CD1c-positive myeloid dendritic cell (primary cell): ENCODE measurements around the gene CEP55.

Experiments
- DNase-seq: peaks from one replicate; pipeline ENCODE4 v3.0.0-alpha.2; 2016; ENCODE audit errors: extremely low spot score

Gene CEP55

GRCh38 chr10:93469454-93469853 lies 27.0 kb upstream of the CEP55 start:
- no peak for DNase-seq

GRCh38 chr10:93471110-93471651 lies 25.2 kb upstream of the CEP55 start:
- DNase-seq, result peak; percentile 57

- no peak for DNase-seq
These were observed 23.3 kb upstream of the CEP55 start for GRCh38 chr10:93473161-93473560.

GRCh38 chr10:93473804-93474472 lies 22.5 kb upstream of the CEP55 start:
- no peak for DNase-seq

- no peak for DNase-seq
These were observed 21.2 kb upstream of the CEP55 start for GRCh38 chr10:93475227-93475626.

GRCh38 chr10:93475871-93476270 lies 20.5 kb upstream of the CEP55 start:
- peak; percentile 53 for DNase-seq

GRCh38 chr10:93476756-93477155 lies 19.7 kb upstream of the CEP55 start:
- no peak for DNase-seq

GRCh38 chr10:93478873-93479272 lies 17.5 kb upstream of the CEP55 start:
- no peak for DNase-seq

GRCh38 chr10:93481637-93482144 lies 14.7 kb upstream of the CEP55 start:
- DNase-seq, result peak; percentile 24

- DNase-seq, result peak; percentile 87
These were observed 14.1 kb upstream of the CEP55 start, which contains the start of gene MYOF for GRCh38 chr10:93482145-93482834. TSS of gene MYOF (minus strand) at chr10:93482334. CDS start at chr10:93482194, 140 bp downstream.

- DNase-seq, result no peak
These were observed 10.7 kb upstream of the CEP55 start for GRCh38 chr10:93485690-93486089.

- DNase-seq, result no peak
These were observed 7.4 kb upstream of the CEP55 start for GRCh38 chr10:93488956-93489528.

GRCh38 chr10:93491602-93492121 lies 4.8 kb upstream of the CEP55 start:
- DNase-seq, result no peak

GRCh38 chr10:93493162-93493561 lies 3.2 kb upstream of the CEP55 start:
- no peak for DNase-seq

- DNase-seq, result no peak
These were observed 1.9 kb upstream of the CEP55 start for GRCh38 chr10:93494494-93494893.

GRCh38 chr10:93495654-93496321 lies 624 bp upstream of the CEP55 start:
- DNase-seq, result peak; percentile 3

GRCh38 chr10:93498166-93498565 lies 1.8 kb downstream of the CEP55 start:
- no peak for DNase-seq

GRCh38 chr10:93501650-93502049 lies 5.2 kb downstream of the CEP55 start:
- DNase-seq, result no peak

- no peak for DNase-seq
These were observed 6.7 kb downstream of the CEP55 start for GRCh38 chr10:93503075-93503474.

- no peak for DNase-seq
These were observed 8.7 kb downstream of the CEP55 start for GRCh38 chr10:93505075-93505474.

- no peak for DNase-seq
These were observed 13.4 kb downstream of the CEP55 start for GRCh38 chr10:93509816-93510215.

- peak; percentile 5 for DNase-seq
These were observed 16.2 kb downstream of the CEP55 start for GRCh38 chr10:93512565-93512964.
